Epithelial cell of proximal tubule (primary cell): ENCODE data around the gene DPY19L2. TPM values are rescaled to one million over a fixed set of nuclear protein-coding genes. Genes with fewer than 3 reads are reported as not detected.
"Not testable (repeated sequence)": the region's sequence is repeated elsewhere in the genome, so short reads cannot be mapped to it uniquely, and the experiment has no call there.

Experiments used
- DNase-seq: peaks from one replicate; pipeline ENCODE4 v3.0.0-alpha.2; 2011; ENCODE audit warnings: low read depth
- H3K4me3 ChIP-seq: 2 replicates; pipeline ENCODE4 v1.5.1; 2011; ENCODE audit warnings: low read depth, mild to moderate bottlenecking, low read length
- total RNA-seq: library from RNA; depleted of rRNA; stranded (reverse); fragments of >200 nt; gene quantifications from 2 replicates; pipeline ENCODE4 v1.2.3, GENCODE V29; 2015
- TF ChIP-seq, protein P1 (sequence below): conservative IDR thresholded peaks from 2 replicates; pipeline ENCODE4 v1.5.1; 2012; ENCODE audit warnings: low read depth, mild to moderate bottlenecking, low read length

DPY19L2 gene
- total RNA-seq, 1 donor from 2014 or later = 6.9 TPM

DNA sequence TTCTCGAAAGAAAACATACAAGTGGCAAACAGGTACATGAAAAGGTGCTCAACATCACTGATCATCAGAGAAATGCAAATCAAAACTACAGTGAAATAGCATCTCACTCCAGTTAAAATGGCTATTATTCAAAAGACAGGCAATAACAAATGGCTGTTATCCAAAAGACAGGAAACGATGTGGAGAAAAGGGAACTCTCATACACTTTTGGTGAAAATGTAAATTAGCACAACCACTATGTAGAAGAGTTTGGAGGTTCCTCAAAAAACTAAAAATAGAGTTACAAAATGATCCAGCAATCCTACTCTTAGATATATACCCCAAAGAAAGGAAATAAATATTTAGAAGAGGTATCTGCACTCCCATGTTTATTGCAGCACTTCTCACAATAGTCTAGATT, 90.7 kb downstream of the DPY19L2 start:
- H3K4me3 ChIP-seq, DNase-seq: not testable (repeated sequence)

GRCh38 chr12:63572038-63572437, 96.3 kb downstream of the DPY19L2 start:
- not testable (repeated sequence) for DNase-seq, H3K4me3 ChIP-seq

GRCh38 chr12:63558445-63558844, 109.8 kb downstream of the DPY19L2 start:
- not testable (repeated sequence) for H3K4me3 ChIP-seq, DNase-seq

- not testable (repeated sequence) for H3K4me3 ChIP-seq, DNase-seq
These were observed 116.9 kb downstream of the DPY19L2 start for GRCh38 chr12:63551397-63551796.

DNA sequence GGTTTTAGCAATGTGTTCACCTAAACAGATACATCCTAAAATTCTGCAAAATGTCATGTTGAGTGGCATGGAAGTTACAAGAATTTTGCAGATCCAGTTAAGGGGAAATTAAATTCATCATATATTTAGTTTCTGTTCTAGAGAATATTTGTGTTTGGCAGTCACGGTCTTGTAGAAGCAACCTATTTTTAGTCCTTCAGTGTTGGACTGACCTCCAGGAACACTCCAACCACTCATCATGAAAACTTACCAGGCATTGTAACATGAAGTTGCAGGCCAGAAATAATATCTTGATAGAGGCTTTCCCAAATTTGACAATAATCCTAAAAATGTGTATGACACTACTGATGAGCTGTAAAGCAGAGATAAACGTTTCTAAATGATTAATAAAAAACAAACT, 119.3 kb downstream of the DPY19L2 start:
- not testable (repeated sequence) for H3K4me3 ChIP-seq, DNase-seq

GRCh38 chr12:63545298-63545916, 122.9 kb downstream of the DPY19L2 start:
- not testable (repeated sequence) for H3K4me3 ChIP-seq, DNase-seq

DNA sequence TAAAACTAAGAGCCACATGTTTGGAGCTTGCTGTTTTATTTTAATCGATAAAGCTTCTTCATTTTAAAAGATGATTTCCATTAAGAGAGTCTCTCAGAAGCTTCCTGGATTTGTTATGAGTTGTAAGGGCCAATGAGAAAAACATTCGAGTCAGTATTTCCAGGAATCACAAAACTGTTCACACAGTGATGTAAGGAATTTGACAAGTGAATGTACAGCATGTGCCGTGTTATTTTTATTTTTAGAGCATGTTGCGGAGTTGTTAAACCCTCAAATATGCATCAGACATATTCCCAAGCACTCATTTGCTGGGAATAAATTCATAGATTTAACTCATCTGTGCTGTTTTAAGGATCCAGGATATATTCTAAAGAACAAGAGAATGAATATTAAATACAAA, 129.6 kb downstream of the DPY19L2 start:
- not testable (repeated sequence) for DNase-seq, H3K4me3 ChIP-seq

GRCh38 chr12:63537838-63538237, 130.5 kb downstream of the DPY19L2 start:
- H3K4me3 ChIP-seq, DNase-seq: not testable (repeated sequence)

DNA sequence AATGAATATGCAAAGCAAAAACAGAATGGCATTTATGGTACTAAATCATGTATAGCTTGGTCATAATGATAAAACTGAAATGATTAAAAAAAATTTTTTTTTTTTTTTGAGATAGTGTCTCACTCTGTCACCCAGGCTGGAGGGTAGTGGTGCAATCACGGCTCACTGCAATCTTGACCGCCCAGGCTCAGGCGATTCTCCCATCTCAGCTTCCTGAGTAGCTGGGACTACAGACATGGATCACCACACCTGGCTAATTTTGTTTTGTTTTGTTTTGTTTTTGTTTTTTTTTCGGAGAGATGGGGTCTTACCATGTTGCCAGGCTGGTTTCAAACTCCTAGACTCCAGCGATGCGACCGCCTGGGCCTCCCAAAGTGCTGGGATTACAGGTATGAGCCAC, 138.7 kb downstream of the DPY19L2 start:
- H3K4me3 ChIP-seq, DNase-seq: not testable (repeated sequence)

DNA sequence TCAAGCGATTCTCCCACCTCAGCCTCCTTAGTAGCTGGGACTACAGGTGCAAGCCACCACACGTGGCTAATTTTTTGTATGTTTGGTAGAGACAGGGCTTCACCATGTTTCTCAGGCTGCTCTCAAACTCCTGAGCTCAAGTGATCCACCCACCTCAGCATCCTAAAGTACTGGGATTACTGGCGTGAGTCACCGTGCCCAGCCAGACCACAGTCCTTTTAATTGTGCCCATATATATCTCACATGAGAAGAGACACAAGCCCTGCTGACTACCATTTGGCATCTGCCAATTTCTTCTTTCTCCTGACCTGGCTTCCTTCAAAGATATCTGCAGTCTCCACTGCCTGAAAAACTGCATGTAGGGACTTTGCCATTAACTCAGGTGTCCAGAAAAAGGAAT, 142.5 kb downstream of the DPY19L2 start:
- no peak overlapping the region for H3K4me3 ChIP-seq
- no peak for DNase-seq
- TF ChIP-seq, protein P1, sequence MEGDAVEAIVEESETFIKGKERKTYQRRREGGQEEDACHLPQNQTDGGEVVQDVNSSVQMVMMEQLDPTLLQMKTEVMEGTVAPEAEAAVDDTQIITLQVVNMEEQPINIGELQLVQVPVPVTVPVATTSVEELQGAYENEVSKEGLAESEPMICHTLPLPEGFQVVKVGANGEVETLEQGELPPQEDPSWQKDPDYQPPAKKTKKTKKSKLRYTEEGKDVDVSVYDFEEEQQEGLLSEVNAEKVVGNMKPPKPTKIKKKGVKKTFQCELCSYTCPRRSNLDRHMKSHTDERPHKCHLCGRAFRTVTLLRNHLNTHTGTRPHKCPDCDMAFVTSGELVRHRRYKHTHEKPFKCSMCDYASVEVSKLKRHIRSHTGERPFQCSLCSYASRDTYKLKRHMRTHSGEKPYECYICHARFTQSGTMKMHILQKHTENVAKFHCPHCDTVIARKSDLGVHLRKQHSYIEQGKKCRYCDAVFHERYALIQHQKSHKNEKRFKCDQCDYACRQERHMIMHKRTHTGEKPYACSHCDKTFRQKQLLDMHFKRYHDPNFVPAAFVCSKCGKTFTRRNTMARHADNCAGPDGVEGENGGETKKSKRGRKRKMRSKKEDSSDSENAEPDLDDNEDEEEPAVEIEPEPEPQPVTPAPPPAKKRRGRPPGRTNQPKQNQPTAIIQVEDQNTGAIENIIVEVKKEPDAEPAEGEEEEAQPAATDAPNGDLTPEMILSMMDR = no peak

- no peak overlapping the region for H3K4me3 ChIP-seq
- no peak for DNase-seq
- TF ChIP-seq, protein P1 = no peak
These were observed 146.6 kb downstream of the DPY19L2 start for GRCh38 chr12:63521706-63522105.

Other genes starting within 250 kb of the DPY19L2 start
- 12.3 and 21.3 TPM in 2 replicates for gene RXYLT1, start 111.4 kb upstream of the DPY19L2 start, total RNA-seq
- 9.4 and 14.5 TPM in 2 replicates for gene SRGAP1, start 176.2 kb upstream of the DPY19L2 start, total RNA-seq